C4-2B (cell line): ENCODE results near the gene TF.

Experiments
- CTCF ChIP-seq: fragments of 450-650 bp; conservative IDR thresholded peaks from 2 replicates; pipeline ENCODE4 v1.5.1; 2017; ENCODE audit warnings: mild to moderate bottlenecking
- ZFX ChIP-seq: fragments of 450-650 bp; IDR thresholded peaks from 2 replicates; pipeline ENCODE4 v1.6.1; 2017

- no peak for TF ChIP-seq CTCF
- TF ChIP-seq ZFX, result no peak
Measured at GRCh38 chr3:133831966-133832801, 86.0 kb downstream of the TF start.
